Astrocyte (in vitro differentiated cells and primary cell): Measurements from ENCODE around the gene FAM83F. TPM values are rescaled to one million over a fixed set of nuclear protein-coding genes. Genes with fewer than 3 reads are reported as not detected.

ENCODE experiments used
- DNase-seq: peaks from one replicate; pipeline ENCODE4 v3.0.0-alpha.2; 2010; ENCODE audit warnings: low read depth
- FAIRE-seq: peaks from 2 replicates; lab custom pipeline; 2011; peaks lifted over from hg19 to GRCh38; lab: Jason Lieb, UNC
- H2AFZ ChIP-seq: 2 replicates; pipeline ENCODE4 v1.6.0; 2012; ENCODE audit warnings: low read depth, low read length, inconsistent platforms
- H3K27ac ChIP-seq: 2 replicates; pipeline ENCODE4 v1.5.1; 2011; ENCODE audit warnings: low read depth, low read length, inconsistent platforms
- H3K27me3 ChIP-seq: 2 replicates; pipeline ENCODE4 v1.6.0; 2011; ENCODE audit warnings: low read length, inconsistent platforms; ENCODE audit not compliant: insufficient read depth
- H3K36me3 ChIP-seq: 2 replicates; pipeline ENCODE4 v1.5.1; 2011; ENCODE audit warnings: low read length, inconsistent platforms; ENCODE audit not compliant: insufficient read depth
- H3K4me1 ChIP-seq: 2 replicates; pipeline ENCODE4 v1.5.1; 2011; ENCODE audit warnings: low read length, inconsistent platforms; ENCODE audit not compliant: insufficient read depth
- H3K4me2 ChIP-seq: 2 replicates; pipeline ENCODE4 v1.6.0; 2012; ENCODE audit warnings: low read length, inconsistent platforms
- H3K4me3 ChIP-seq: 2 replicates; pipeline ENCODE4 v1.5.1; 2011; ENCODE audit warnings: low read depth, mild to moderate bottlenecking, low read length, inconsistent platforms; ENCODE audit not compliant: insufficient read depth
- H3K79me2 ChIP-seq: 2 replicates; pipeline ENCODE4 v1.6.0; 2012; ENCODE audit warnings: mild to moderate bottlenecking, low read length, inconsistent platforms; ENCODE audit not compliant: insufficient read depth
- H3K9ac ChIP-seq: 2 replicates; pipeline ENCODE4 v1.6.0; 2012; ENCODE audit warnings: mild to moderate bottlenecking, low read length, inconsistent platforms
- H3K9me3 ChIP-seq: 2 replicates; pipeline ENCODE4 v1.5.1; 2012; ENCODE audit warnings: low read depth, mild to moderate bottlenecking, low read length, inconsistent platforms; ENCODE audit not compliant: insufficient read depth
- H4K20me1 ChIP-seq: 2 replicates; pipeline ENCODE4 v1.6.0; 2012; ENCODE audit warnings: low read length, inconsistent platforms; ENCODE audit not compliant: insufficient read depth
- H3K27ac Mint-ChIP-seq: one replicate; pipeline ENCODE4 v1.8.0; 2021; ENCODE audit warnings: mild to moderate bottlenecking, mixed read lengths; ENCODE audit not compliant: unreplicated experiment
- H3K27me3 Mint-ChIP-seq: one replicate; pipeline ENCODE4 v1.8.0; 2021; ENCODE audit warnings: low read depth, mixed read lengths; ENCODE audit not compliant: unreplicated experiment
- H3K36me3 Mint-ChIP-seq: one replicate; pipeline ENCODE4 v1.8.0; 2021; ENCODE audit warnings: low read depth, mixed read lengths; ENCODE audit not compliant: unreplicated experiment
- H3K4me1 Mint-ChIP-seq: one replicate; pipeline ENCODE4 v1.8.0; 2021; ENCODE audit warnings: low read depth, mixed read lengths; ENCODE audit not compliant: unreplicated experiment
- H3K4me3 Mint-ChIP-seq: one replicate; pipeline ENCODE4 v1.8.0; 2021; ENCODE audit warnings: mild to moderate bottlenecking, moderate library complexity, mixed read lengths; ENCODE audit not compliant: unreplicated experiment
- H3K9me3 Mint-ChIP-seq: one replicate; pipeline ENCODE4 v1.8.0; 2021; ENCODE audit warnings: mild to moderate bottlenecking, mixed read lengths; ENCODE audit not compliant: unreplicated experiment
- EZH2 ChIP-seq: IDR thresholded peaks from 2 replicates; pipeline ENCODE4 v1.6.1; 2012; ENCODE audit warnings: mild to moderate bottlenecking, low read length, inconsistent platforms; ENCODE audit not compliant: insufficient read depth
- total RNA-seq: library from RNA; stranded (reverse); gene quantifications from 2 replicates; pipeline ENCODE4 v1.2.1, GENCODE V29; 2021
- TF ChIP-seq, protein P1 (sequence below): IDR thresholded peaks from 2 replicates; pipeline ENCODE4 v1.5.1; 2011; ENCODE audit warnings: low read depth, mild to moderate bottlenecking, inconsistent platforms, low read length, moderate library complexity; ENCODE audit not compliant: insufficient read depth

FAM83F gene
- total RNA-seq, 1 donor from 2014 or later = 0.79 TPM

DNA sequence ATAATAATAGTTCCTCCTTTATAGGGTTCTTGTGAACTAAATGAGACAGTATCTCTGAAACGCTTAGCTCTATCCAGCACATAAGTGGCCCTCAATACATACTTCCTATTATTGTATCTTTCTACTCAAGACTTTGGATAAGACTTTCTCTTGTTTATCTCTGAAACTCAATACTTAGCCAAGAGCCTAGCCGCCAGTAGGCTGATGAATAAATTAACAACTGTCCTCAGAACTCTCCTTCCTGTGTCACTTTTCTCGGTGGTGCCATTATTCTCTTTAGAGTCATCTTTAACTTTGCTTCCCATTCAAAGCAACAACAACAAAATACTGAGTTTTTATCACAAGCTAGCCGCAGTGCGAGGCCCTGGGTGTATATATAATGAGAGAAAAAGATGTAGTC is 86.9 kb downstream of the FAM83F start:
- Mint-ChIP-seq H3K9me3 (no peaks in the 10 kb centered on the region), H3K27ac (no peak overlapping the region), H3K36me3 (no peaks in the 10 kb centered on the region), H3K4me1 (peaks cover 5% of the 10 kb centered on the region), H3K27me3 (no peaks in the 10 kb centered on the region), H3K4me3 (no peak overlapping the region)
- Histone ChIP-seq H3K4me3 (no peak overlapping the region), H3K27ac (no peak overlapping the region), H3K4me2 (no peak overlapping the region), H3K4me1 (no peaks in the 10 kb centered on the region), H2AFZ (no peak overlapping the region), H3K36me3 (no peaks in the 10 kb centered on the region), H4K20me1 (peaks cover 21% of the 10 kb centered on the region), H3K9me3 (no peaks in the 10 kb centered on the region), H3K27me3 (peaks cover 3% of the 10 kb centered on the region), H3K79me2 (peaks cover 2% of the 10 kb centered on the region), H3K9ac (no peak overlapping the region)
- TF ChIP-seq, protein P1, sequence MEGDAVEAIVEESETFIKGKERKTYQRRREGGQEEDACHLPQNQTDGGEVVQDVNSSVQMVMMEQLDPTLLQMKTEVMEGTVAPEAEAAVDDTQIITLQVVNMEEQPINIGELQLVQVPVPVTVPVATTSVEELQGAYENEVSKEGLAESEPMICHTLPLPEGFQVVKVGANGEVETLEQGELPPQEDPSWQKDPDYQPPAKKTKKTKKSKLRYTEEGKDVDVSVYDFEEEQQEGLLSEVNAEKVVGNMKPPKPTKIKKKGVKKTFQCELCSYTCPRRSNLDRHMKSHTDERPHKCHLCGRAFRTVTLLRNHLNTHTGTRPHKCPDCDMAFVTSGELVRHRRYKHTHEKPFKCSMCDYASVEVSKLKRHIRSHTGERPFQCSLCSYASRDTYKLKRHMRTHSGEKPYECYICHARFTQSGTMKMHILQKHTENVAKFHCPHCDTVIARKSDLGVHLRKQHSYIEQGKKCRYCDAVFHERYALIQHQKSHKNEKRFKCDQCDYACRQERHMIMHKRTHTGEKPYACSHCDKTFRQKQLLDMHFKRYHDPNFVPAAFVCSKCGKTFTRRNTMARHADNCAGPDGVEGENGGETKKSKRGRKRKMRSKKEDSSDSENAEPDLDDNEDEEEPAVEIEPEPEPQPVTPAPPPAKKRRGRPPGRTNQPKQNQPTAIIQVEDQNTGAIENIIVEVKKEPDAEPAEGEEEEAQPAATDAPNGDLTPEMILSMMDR = no peak
- no peak for TF ChIP-seq EZH2
- DNase-seq (no peak), FAIRE-seq (no peak)

DNA sequence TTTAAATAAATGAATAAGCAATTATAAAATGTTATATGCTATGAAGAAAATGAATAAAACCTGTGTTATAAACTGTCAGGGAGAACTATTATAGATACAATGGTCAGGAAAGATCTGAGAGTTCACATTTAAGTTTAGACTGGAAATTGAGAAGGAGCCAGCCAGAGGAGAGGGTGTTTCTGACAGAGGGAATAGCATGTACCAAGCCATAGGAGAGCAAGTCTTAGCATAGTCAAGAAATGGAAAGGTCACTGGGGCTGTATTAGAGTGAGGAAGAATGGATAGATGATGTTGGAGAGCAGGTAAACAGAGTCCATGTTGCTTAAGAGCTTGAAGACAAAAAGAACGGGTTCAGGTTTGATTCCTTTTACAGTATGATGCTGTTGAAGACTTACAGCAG is 87.4 kb downstream of the FAM83F start:
- Mint-ChIP-seq H3K27me3 (no peaks in the 10 kb centered on the region), H3K4me3 (no peak overlapping the region), H3K4me1 (peaks cover under 1% of the 10 kb centered on the region), H3K36me3 (no peaks in the 10 kb centered on the region), H3K9me3 (no peaks in the 10 kb centered on the region), H3K27ac (no peak overlapping the region)
- peaks cover 2% of the 10 kb centered on the region for H3K79me2 ChIP-seq
- no peak for TF ChIP-seq EZH2
- TF ChIP-seq, protein P1 = no peak
- peaks cover 3% of the 10 kb centered on the region for H3K27me3 ChIP-seq
- DNase-seq = no peak
- H2AFZ ChIP-seq = no peak overlapping the region
- H3K4me2 ChIP-seq = no peak overlapping the region
- peaks cover 21% of the 10 kb centered on the region for H4K20me1 ChIP-seq
- H3K27ac ChIP-seq = no peak overlapping the region
- H3K4me3 ChIP-seq = no peak overlapping the region
- no peak for FAIRE-seq
- no peaks in the 10 kb centered on the region for H3K4me1 ChIP-seq
- no peaks in the 10 kb centered on the region for H3K9me3 ChIP-seq
- no peak overlapping the region for H3K9ac ChIP-seq
- no peaks in the 10 kb centered on the region for H3K36me3 ChIP-seq

DNA sequence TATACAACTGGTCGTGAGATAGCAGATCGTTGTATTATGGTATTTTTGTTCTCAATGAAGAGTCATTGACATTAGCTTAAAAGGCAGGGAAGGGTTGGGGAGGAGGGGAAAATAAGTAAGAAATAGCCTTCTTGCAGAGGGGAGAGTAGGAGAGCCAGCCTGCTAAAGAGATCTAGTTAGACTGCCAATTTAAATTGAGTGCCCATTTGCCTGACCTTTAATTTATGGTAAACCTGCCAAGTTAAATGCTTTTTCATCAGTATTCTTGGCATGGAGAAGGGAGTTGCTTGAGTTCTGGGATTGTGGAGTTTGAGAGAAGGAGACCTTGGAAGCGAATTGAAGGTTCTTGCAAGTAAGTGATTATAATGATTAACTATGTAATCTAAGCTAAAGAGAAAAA is 89.0 kb downstream of the FAM83F start:
- Histone ChIP-seq H3K27me3 (peaks cover 3% of the 10 kb centered on the region), H3K9ac (no peak overlapping the region), H3K4me1 (no peaks in the 10 kb centered on the region), H3K36me3 (no peaks in the 10 kb centered on the region), H4K20me1 (peaks cover 21% of the 10 kb centered on the region), H3K9me3 (no peaks in the 10 kb centered on the region), H3K4me3 (no peak overlapping the region), H3K79me2 (peaks cover 2% of the 10 kb centered on the region), H3K4me2 (no peak overlapping the region), H3K27ac (no peak overlapping the region), H2AFZ (no peak overlapping the region)
- Mint-ChIP-seq H3K4me3 (no peak overlapping the region), H3K9me3 (no peaks in the 10 kb centered on the region), H3K36me3 (no peaks in the 10 kb centered on the region), H3K4me1 (no peaks in the 10 kb centered on the region), H3K27ac (no peak overlapping the region), H3K27me3 (no peaks in the 10 kb centered on the region)
- no peak for DNase-seq
- no peak for FAIRE-seq
- TF ChIP-seq, protein P1 = no peak
- TF ChIP-seq EZH2 = no peak
